GM12872 (cell line): ENCODE results near the gene ZC3H6.

ENCODE experiments used
- CTCF ChIP-seq: IDR thresholded peaks from 3 replicates; pipeline ENCODE4 v1.5.1; 2011; ENCODE audit warnings: low read depth, mild to moderate bottlenecking, low read length, moderate library complexity; ENCODE audit not compliant: insufficient read depth

Gene ZC3H6

GRCh38 chr2:112244854-112245253 lies 30.5 kb upstream of the ZC3H6 start:
- TF ChIP-seq CTCF: no peak

GRCh38 chr2:112251271-112251670 lies 24.1 kb upstream of the ZC3H6 start:
- no peak for TF ChIP-seq CTCF

GRCh38 chr2:112253261-112253815 lies 22.1 kb upstream of the ZC3H6 start:
- no peak for TF ChIP-seq CTCF

GRCh38 chr2:112254466-112255240 lies 20.7 kb upstream of the ZC3H6 start, which contains the start of gene ZC3H8:
TSS of gene ZC3H8 (minus strand) at chr2:112255042. CDS start at chr2:112254981, 61 bp downstream.
- TF ChIP-seq CTCF: no peak

- TF ChIP-seq CTCF: no peak
Observed at GRCh38 chr2:112255875-112256274, 19.5 kb upstream of the ZC3H6 start.

GRCh38 chr2:112256654-112257053 lies 18.7 kb upstream of the ZC3H6 start:
- TF ChIP-seq CTCF: no peak

- TF ChIP-seq CTCF: no peak
Observed at GRCh38 chr2:112257575-112257974, 17.8 kb upstream of the ZC3H6 start.
